ENCODE measurements around the gene TAPT1.

GRCh38 chr4:16122308-16122711, 104.0 kb downstream of the TAPT1 start:
- no peak for TF ChIP-seq CTCF (IDR thresholded peaks at IDR 0.05; ENCODE audit: insufficient read depth, low read depth, low read length)
- no peak for TF ChIP-seq EZH2 (IDR thresholded peaks at IDR 0.05; ENCODE audit: insufficient read depth, low read length)
